PFSK-1 (cell line): ENCODE results near the gene GOLGB1.

ENCODE experiments used
- POLR2AphosphoS5 ChIP-seq: IDR thresholded peaks from 2 replicates; pipeline ENCODE4 v1.6.1; 2012; ENCODE audit warnings: low read depth, mild to moderate bottlenecking, control low read depth, low read length, moderate library complexity
- SIN3A ChIP-seq: IDR thresholded peaks from 2 replicates; pipeline ENCODE4 v1.6.1; 2012; ENCODE audit warnings: mild to moderate bottlenecking, low read length, moderate library complexity, borderline replicate concordance; ENCODE audit not compliant: insufficient read depth
- TAF1 ChIP-seq: IDR thresholded peaks from 2 replicates; pipeline ENCODE4 v1.6.1; 2012; ENCODE audit warnings: low read length, control low read depth, borderline replicate concordance; ENCODE audit not compliant: insufficient read depth
- TF ChIP-seq, protein P1 (sequence below), 2 experiments: IDR thresholded peaks; 2 replicates each; pipeline versions ENCODE4 v1.6.1 to v1.8.0; 2011 to 2012; ENCODE audit warnings: low read depth in 2 of 2, low read length in 2 of 2, control low read depth in 1 of 2, inconsistent platforms in 1 of 2, mild to moderate bottlenecking in 1 of 2, moderate library complexity in 1 of 2; ENCODE audit not compliant: insufficient read depth in 1 of 2

GRCh38 chr3:121781611-121782010, 32.1 kb upstream of the GOLGB1 start:
- TF ChIP-seq TAF1 (no peak), POLR2AphosphoS5 (no peak), SIN3A (no peak)
- TF ChIP-seq, protein P1, sequence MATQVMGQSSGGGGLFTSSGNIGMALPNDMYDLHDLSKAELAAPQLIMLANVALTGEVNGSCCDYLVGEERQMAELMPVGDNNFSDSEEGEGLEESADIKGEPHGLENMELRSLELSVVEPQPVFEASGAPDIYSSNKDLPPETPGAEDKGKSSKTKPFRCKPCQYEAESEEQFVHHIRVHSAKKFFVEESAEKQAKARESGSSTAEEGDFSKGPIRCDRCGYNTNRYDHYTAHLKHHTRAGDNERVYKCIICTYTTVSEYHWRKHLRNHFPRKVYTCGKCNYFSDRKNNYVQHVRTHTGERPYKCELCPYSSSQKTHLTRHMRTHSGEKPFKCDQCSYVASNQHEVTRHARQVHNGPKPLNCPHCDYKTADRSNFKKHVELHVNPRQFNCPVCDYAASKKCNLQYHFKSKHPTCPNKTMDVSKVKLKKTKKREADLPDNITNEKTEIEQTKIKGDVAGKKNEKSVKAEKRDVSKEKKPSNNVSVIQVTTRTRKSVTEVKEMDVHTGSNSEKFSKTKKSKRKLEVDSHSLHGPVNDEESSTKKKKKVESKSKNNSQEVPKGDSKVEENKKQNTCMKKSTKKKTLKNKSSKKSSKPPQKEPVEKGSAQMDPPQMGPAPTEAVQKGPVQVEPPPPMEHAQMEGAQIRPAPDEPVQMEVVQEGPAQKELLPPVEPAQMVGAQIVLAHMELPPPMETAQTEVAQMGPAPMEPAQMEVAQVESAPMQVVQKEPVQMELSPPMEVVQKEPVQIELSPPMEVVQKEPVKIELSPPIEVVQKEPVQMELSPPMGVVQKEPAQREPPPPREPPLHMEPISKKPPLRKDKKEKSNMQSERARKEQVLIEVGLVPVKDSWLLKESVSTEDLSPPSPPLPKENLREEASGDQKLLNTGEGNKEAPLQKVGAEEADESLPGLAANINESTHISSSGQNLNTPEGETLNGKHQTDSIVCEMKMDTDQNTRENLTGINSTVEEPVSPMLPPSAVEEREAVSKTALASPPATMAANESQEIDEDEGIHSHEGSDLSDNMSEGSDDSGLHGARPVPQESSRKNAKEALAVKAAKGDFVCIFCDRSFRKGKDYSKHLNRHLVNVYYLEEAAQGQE (IDR thresholded peaks at IDR 0.05; ENCODE audit: insufficient read depth in 1 of 2, low read depth in 2 of 2, low read length in 2 of 2), result no peak
